Measurements from ENCODE around the gene CYP21A2.

- TF ChIP-seq CTCF (IDR thresholded peaks at IDR 0.05 in 4 of 5, conservative IDR thresholded peaks at IDR 0.05 in 1 of 5) (no peak), POLR2A (IDR thresholded peaks at IDR 0.05) (no peak)
Observed at GRCh38 chr6:32085759-32086459, 47.7 kb downstream of the CYP21A2 start.
